WTC11 (cell line): ENCODE data around the gene RHOU. TPM values are rescaled to one million over a fixed set of nuclear protein-coding genes. Genes with fewer than 3 reads are reported as not detected.
"Not testable (repeated sequence)": the region's sequence is repeated elsewhere in the genome, so short reads cannot be mapped to it uniquely, and the experiment has no call there.

Experiments used
- ATAC-seq: fragments of 200-7000 bp; cut with Tn5 transposase; 2 replicates; pipeline ENCODE4 v1.10.0; 2021; ENCODE audit warnings: mild to moderate bottlenecking, moderate library complexity
- CTCF ChIA-PET: fragments of 300-600 bp; sonication (Branson Sonifier 250); formaldehyde crosslinking; loops from one replicate; lab custom pipeline; 2021; ENCODE audit warnings: antibody characterized with exemption; lab: Charles Lee
- POLR2A ChIA-PET: fragments of 350-600 bp; sonication (Branson Sonifier 250); formaldehyde crosslinking; loops from one replicate; lab custom pipeline; 2021; ENCODE audit warnings: antibody characterized with exemption; lab: Charles Lee
- DNase-seq: peaks from one replicate; pipeline ENCODE4 v3.0.0; 2021; ENCODE audit warnings: low spot score
- H3K27ac Mint-ChIP-seq: 2 replicates; pipeline ENCODE4 v1.8.0; 2021; ENCODE audit warnings: mixed read lengths
- H3K27me3 Mint-ChIP-seq: 2 replicates; pipeline ENCODE4 v1.8.0; 2021; ENCODE audit warnings: low read depth, mild to moderate bottlenecking, moderate library complexity, mixed read lengths
- H3K36me3 Mint-ChIP-seq: 2 replicates; pipeline ENCODE4 v1.8.0; 2021; ENCODE audit warnings: mixed read lengths
- H3K4me1 Mint-ChIP-seq: 2 replicates; pipeline ENCODE4 v1.8.0; 2022; ENCODE audit warnings: mixed read lengths
- H3K4me3 Mint-ChIP-seq: 2 replicates; pipeline ENCODE4 v1.8.0; 2021; ENCODE audit warnings: mild to moderate bottlenecking, moderate library complexity, mixed read lengths
- H3K9me3 Mint-ChIP-seq: 2 replicates; pipeline ENCODE4 v1.8.0; 2021; ENCODE audit warnings: mixed read lengths
- ATF1 ChIP-seq: sonication (generic); formaldehyde crosslinking; IDR thresholded peaks from 2 replicates; pipeline ENCODE4 v1.8.1; 2023; ENCODE audit warnings: mild to moderate bottlenecking, moderate library complexity, missing genetic modification reagents
- SMAD4 ChIP-seq: sonication (generic); formaldehyde crosslinking; IDR thresholded peaks from 2 replicates; pipeline ENCODE4 v1.8.0; 2022; ENCODE audit warnings: mild to moderate bottlenecking, missing genetic modification reagents
- SOX15 ChIP-seq: fragments of 250-450 bp; sonication (Bioruptor Pico); IDR thresholded peaks from 2 replicates; pipeline ENCODE4 v1.9.0; 2021; ENCODE audit warnings: mild to moderate bottlenecking
- ZBTB21 ChIP-seq: sonication (generic); formaldehyde crosslinking; IDR thresholded peaks from 2 replicates; pipeline ENCODE4 v1.8.1; 2023; ENCODE audit warnings: mild to moderate bottlenecking, missing genetic modification reagents, borderline replicate concordance
- ZNF219 ChIP-seq: sonication (generic); formaldehyde crosslinking; IDR thresholded peaks from 2 replicates; pipeline ENCODE4 v1.8.0; 2023; ENCODE audit warnings: missing genetic modification reagents, mild to moderate bottlenecking, borderline replicate concordance
- total RNA-seq: library from RNA; stranded (reverse); gene quantifications from 3 replicates; pipeline ENCODE4 v1.2.3, GENCODE V29; 2021
- TF ChIP-seq, protein P1 (sequence below): sonication (generic); formaldehyde crosslinking; IDR thresholded peaks from 2 replicates; pipeline ENCODE4 v1.8.0; 2023; ENCODE audit warnings: mild to moderate bottlenecking, missing genetic modification reagents
- TF ChIP-seq, protein P2 (sequence below): sonication (generic); formaldehyde crosslinking; IDR thresholded peaks from 2 replicates; pipeline ENCODE4 v1.8.1; 2022; ENCODE audit warnings: mild to moderate bottlenecking, moderate library complexity, missing genetic modification reagents
- TF ChIP-seq, protein P3 (sequence below): sonication (generic); formaldehyde crosslinking; IDR thresholded peaks from 2 replicates; pipeline ENCODE4 v1.8.1; 2022; ENCODE audit warnings: mild to moderate bottlenecking, missing genetic modification reagents, moderate library complexity, borderline replicate concordance
- TF ChIP-seq, protein P4 (sequence below): fragments of 200-600 bp; IDR thresholded peaks from 2 replicates; pipeline ENCODE4 v1.8.0; 2022; ENCODE audit warnings: antibody characterized with exemption
- TF ChIP-seq, protein P5 (sequence below): fragments of 250-450 bp; sonication (Bioruptor Pico); IDR thresholded peaks from 2 replicates; pipeline ENCODE4 v1.8.0; 2021; ENCODE audit warnings: mild to moderate bottlenecking
- TF ChIP-seq, protein P6 (sequence below): sonication (generic); formaldehyde crosslinking; IDR thresholded peaks from 2 replicates; pipeline ENCODE4 v1.8.1; 2023; ENCODE audit warnings: mild to moderate bottlenecking, missing genetic modification reagents, moderate library complexity

The RHOU gene
- total RNA-seq, 1 experiment from 2014 or later = 6.0 TPM

DNA sequence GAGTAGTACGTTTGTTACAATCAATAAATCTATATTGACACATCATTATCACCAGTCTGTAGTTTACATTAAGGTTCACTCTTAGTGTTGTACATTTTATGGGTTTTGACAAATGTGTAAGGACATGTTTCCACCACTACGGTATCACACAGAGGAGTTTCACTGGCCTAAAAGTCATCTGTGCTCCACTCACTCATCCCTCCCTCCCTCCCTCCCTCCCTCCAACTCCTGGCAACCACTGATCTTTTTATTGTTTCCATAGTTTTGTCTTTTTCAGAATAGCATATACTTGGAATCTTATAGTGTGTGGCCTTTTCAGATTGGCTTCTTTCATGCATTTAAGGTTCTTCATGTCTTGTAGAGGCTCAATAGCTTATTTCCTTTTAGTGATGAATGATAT lies 44.1 kb upstream of the RHOU start (continued):
- TF ChIP-seq, protein P1, sequence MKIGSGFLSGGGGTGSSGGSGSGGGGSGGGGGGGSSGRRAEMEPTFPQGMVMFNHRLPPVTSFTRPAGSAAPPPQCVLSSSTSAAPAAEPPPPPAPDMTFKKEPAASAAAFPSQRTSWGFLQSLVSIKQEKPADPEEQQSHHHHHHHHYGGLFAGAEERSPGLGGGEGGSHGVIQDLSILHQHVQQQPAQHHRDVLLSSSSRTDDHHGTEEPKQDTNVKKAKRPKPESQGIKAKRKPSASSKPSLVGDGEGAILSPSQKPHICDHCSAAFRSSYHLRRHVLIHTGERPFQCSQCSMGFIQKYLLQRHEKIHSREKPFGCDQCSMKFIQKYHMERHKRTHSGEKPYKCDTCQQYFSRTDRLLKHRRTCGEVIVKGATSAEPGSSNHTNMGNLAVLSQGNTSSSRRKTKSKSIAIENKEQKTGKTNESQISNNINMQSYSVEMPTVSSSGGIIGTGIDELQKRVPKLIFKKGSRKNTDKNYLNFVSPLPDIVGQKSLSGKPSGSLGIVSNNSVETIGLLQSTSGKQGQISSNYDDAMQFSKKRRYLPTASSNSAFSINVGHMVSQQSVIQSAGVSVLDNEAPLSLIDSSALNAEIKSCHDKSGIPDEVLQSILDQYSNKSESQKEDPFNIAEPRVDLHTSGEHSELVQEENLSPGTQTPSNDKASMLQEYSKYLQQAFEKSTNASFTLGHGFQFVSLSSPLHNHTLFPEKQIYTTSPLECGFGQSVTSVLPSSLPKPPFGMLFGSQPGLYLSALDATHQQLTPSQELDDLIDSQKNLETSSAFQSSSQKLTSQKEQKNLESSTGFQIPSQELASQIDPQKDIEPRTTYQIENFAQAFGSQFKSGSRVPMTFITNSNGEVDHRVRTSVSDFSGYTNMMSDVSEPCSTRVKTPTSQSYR (CRISPR knock-in tag) = no peak
- TF ChIP-seq SMAD4 (CRISPR knock-in tag) (no peak), ZNF219 (no peak)
- TF ChIP-seq, protein P2, sequence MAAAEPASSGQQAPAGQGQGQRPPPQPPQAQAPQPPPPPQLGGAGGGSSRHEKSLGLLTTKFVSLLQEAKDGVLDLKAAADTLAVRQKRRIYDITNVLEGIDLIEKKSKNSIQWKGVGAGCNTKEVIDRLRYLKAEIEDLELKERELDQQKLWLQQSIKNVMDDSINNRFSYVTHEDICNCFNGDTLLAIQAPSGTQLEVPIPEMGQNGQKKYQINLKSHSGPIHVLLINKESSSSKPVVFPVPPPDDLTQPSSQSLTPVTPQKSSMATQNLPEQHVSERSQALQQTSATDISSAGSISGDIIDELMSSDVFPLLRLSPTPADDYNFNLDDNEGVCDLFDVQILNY (CRISPR knock-in tag) = no peak

DNA sequence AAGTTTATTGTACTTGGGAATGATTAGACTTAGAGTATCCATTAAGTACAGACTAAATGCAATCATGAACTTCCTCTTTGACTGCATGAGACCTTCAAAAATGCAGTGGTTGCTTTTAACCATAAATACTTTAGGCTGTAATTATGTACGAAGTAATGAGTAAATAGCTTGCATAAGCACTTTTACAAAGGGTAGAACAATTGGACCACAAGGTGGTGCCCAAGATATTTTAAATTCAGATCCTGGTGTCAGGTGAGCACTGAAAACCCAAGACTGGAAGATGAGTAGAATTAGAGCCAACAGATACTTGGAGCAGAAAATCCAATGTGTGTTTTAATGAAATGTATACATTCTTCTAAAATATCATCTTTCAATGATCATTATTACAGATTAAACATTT lies 43.4 kb upstream of the RHOU start:
- H3K36me3 Mint-ChIP-seq = no peaks in the 10 kb centered on the region
- H3K27ac Mint-ChIP-seq = no peak overlapping the region; the same call in 1 of the 2 replicates
- TF ChIP-seq ATF1 (CRISPR knock-in tag) (no peak), ZBTB21 (CRISPR knock-in tag) (no peak), SOX15 (no peak)
- TF ChIP-seq, protein P3, sequence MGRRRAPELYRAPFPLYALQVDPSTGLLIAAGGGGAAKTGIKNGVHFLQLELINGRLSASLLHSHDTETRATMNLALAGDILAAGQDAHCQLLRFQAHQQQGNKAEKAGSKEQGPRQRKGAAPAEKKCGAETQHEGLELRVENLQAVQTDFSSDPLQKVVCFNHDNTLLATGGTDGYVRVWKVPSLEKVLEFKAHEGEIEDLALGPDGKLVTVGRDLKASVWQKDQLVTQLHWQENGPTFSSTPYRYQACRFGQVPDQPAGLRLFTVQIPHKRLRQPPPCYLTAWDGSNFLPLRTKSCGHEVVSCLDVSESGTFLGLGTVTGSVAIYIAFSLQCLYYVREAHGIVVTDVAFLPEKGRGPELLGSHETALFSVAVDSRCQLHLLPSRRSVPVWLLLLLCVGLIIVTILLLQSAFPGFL (CRISPR knock-in tag) = no peak
- TF ChIP-seq, protein P4, sequence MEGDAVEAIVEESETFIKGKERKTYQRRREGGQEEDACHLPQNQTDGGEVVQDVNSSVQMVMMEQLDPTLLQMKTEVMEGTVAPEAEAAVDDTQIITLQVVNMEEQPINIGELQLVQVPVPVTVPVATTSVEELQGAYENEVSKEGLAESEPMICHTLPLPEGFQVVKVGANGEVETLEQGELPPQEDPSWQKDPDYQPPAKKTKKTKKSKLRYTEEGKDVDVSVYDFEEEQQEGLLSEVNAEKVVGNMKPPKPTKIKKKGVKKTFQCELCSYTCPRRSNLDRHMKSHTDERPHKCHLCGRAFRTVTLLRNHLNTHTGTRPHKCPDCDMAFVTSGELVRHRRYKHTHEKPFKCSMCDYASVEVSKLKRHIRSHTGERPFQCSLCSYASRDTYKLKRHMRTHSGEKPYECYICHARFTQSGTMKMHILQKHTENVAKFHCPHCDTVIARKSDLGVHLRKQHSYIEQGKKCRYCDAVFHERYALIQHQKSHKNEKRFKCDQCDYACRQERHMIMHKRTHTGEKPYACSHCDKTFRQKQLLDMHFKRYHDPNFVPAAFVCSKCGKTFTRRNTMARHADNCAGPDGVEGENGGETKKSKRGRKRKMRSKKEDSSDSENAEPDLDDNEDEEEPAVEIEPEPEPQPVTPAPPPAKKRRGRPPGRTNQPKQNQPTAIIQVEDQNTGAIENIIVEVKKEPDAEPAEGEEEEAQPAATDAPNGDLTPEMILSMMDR = 0 out of 2 replicates have a peak, but pooled peaks have one; percentile 27
- TF ChIP-seq, protein P5, sequence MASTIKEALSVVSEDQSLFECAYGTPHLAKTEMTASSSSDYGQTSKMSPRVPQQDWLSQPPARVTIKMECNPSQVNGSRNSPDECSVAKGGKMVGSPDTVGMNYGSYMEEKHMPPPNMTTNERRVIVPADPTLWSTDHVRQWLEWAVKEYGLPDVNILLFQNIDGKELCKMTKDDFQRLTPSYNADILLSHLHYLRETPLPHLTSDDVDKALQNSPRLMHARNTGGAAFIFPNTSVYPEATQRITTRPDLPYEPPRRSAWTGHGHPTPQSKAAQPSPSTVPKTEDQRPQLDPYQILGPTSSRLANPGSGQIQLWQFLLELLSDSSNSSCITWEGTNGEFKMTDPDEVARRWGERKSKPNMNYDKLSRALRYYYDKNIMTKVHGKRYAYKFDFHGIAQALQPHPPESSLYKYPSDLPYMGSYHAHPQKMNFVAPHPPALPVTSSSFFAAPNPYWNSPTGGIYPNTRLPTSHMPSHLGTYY (CRISPR knock-in tag) = no peak
- TF ChIP-seq, protein P6, sequence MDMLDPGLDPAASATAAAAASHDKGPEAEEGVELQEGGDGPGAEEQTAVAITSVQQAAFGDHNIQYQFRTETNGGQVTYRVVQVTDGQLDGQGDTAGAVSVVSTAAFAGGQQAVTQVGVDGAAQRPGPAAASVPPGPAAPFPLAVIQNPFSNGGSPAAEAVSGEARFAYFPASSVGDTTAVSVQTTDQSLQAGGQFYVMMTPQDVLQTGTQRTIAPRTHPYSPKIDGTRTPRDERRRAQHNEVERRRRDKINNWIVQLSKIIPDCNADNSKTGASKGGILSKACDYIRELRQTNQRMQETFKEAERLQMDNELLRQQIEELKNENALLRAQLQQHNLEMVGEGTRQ (CRISPR knock-in tag) = no peak
- POLR2A ChIA-PET = no interaction called here
- CTCF ChIA-PET = interaction anchor here (0.6 to 3.1 kb wide), 9 partner anchors 10 to 564 kb away, joined by 3 to 14 read pairs (median 3); no protein-coding TSS in a partner anchor
- ATAC-seq (peak; percentile 53; the same call in 1 of the 2 replicates), DNase-seq (no peak)
- no peaks in the 10 kb centered on the region for H3K27me3 Mint-ChIP-seq
- no peaks in the 10 kb centered on the region for H3K9me3 Mint-ChIP-seq
- H3K4me1 Mint-ChIP-seq = peaks cover 6% of the 10 kb centered on the region
- no peak overlapping the region for H3K4me3 Mint-ChIP-seq

DNA sequence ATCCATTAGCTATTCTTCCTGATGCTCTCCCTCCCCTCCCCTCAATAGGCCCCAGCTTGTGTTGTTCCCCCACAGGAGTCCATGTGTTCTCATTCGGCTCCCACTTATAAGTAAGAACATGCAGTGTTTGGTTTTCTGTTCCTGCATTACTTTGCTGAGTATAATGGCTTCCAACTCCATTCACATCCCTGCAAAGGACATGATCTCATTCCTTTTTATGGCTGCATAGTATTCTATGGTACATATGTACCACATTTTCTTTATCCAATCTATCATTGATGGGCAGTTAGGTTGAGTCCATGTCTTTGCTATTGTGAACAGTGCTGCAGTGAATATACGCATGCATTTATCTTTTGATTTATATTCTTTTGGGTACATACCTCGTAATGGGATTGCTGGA lies 40.8 kb upstream of the RHOU start:
- H3K4me3 Mint-ChIP-seq, H3K27ac Mint-ChIP-seq, ATAC-seq, H3K27me3 Mint-ChIP-seq, H3K9me3 Mint-ChIP-seq, DNase-seq, H3K36me3 Mint-ChIP-seq, POLR2A ChIA-PET: not testable (repeated sequence)
- H3K4me1 Mint-ChIP-seq = peaks cover 17% of the 10 kb centered on the region
- CTCF ChIA-PET = interaction anchor here (3.1 kb wide), 1 partner anchor 561 kb away, joined by 14 read pairs; no protein-coding TSS in a partner anchor
